ENCODE results near the gene TSPAN9.

The TSPAN9 gene

GRCh38 chr12:3304436-3305165 lies 227.4 kb downstream of the TSPAN9 start:
- no peak for TF ChIP-seq CTCF (IDR thresholded peaks at IDR 0.05; ENCODE audit: low read depth, low read length, missing control alignments)
- DNase-seq (ENCODE audit: low read depth), result peak; percentile 43

DNA sequence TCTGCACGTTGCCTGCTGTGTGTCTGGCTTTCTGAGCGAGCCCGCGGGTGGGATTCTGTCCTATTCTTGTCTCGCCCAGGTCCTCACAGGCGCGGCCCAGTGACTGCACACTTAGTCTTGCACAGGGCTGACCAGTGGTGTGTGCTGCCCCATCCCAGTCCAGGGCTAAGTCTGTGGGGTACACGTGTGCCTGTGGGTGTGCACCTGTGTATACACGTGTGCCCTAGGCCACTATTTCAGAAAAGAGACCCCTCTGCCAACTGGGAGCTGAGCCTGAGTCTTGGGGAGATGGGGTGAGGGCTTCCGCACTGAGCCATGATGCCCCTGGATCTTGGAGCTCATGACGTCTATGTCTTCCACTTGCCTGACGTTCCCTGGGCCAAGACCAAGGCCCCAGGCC lies 228.3 kb downstream of the TSPAN9 start:
- no peak for DNase-seq (ENCODE audit: low read depth)
- H3K4me3 ChIP-seq (ENCODE audit: low read depth, low read length), result no peak overlapping the region
- in situ Hi-C loops (cut with HindIII; ENCODE audit: low sequenced_read_pairs), result no loop called here
- TF ChIP-seq CTCF (IDR thresholded peaks at IDR 0.05; ENCODE audit: low read depth, low read length, missing control alignments), result no peak

More at GRCh38 chr12:3304436-3305165, 227.4 kb downstream of the TSPAN9 start:
- no peak overlapping the region for H3K4me3 ChIP-seq (ENCODE audit: low read depth, low read length)
- in situ Hi-C loops (cut with HindIII; ENCODE audit: low sequenced_read_pairs), result no loop called here

DNA sequence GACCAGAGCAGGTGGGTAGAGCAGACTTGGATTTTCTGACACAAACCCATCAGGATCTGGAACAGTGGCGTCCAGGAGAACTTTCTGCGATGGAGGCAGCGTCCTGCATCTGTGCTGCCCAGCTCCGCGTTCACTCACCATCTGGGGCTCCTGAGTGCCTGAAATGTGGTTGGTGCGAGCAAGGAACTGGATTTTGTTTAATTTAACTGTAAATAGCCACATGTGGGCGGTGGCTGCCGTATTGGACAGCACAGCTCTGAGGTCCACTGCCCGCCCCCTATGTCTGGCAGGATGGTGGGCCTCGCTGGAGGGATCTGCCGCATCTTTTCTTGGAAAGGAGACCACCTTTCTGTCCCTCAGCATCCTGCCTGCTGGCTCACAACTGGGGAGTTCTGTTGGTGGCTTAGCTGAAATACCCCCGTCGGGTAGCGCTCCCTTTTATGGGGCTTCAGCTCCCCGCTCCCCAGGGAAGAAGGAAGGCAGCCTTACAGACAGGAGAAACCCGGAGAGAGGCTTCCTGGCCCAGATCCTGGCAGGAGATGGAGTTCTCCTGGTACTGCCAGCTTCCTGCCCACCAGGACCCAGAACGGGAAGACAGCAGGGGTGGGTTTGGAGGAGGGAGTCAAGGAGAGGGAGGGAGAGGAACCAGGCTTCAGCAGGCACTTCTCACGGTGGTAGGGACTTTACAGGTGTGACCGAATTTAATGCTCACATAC lies 228.9 kb downstream of the TSPAN9 start:
- DNase-seq (ENCODE audit: low read depth), result no peak
- no peak overlapping the region for H3K4me3 ChIP-seq (ENCODE audit: low read depth, low read length)
- in situ Hi-C loops (cut with HindIII; ENCODE audit: low sequenced_read_pairs), result no loop called here
- no peak for TF ChIP-seq CTCF (IDR thresholded peaks at IDR 0.05; ENCODE audit: low read depth, low read length, missing control alignments)

- no peak for TF ChIP-seq CTCF (IDR thresholded peaks at IDR 0.05; ENCODE audit: low read depth, low read length, missing control alignments)
- in situ Hi-C loops (cut with HindIII; ENCODE audit: low sequenced_read_pairs), result no loop called here
- H3K4me3 ChIP-seq (ENCODE audit: low read depth, low read length), result no peak overlapping the region
- no peak for DNase-seq (ENCODE audit: low read depth)
These were observed 230.2 kb downstream of the TSPAN9 start for GRCh38 chr12:3307389-3307788.

DNA sequence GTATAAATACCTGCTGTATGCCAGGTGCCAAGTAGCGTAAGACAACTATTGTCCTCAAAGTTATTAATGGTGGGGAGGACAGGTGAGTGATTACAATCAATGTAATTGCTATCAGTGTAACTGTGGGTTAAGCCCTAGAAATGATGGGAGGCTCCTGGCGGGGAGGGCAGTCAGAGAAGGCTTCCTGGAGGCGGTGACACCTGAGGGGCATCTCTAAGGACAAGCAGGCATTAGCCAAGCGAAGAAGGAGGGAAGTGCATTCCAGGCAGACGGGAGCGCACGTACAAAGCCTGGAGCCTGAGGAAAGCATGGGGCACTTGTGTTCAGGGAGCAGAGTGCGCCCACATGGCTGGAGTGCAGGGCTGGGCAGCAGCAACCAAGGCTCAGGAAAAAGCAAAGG lies 230.9 kb downstream of the TSPAN9 start:
- no peak for TF ChIP-seq CTCF (IDR thresholded peaks at IDR 0.05; ENCODE audit: low read depth, low read length, missing control alignments)
- in situ Hi-C loops (cut with HindIII; ENCODE audit: low sequenced_read_pairs), result no loop called here
- DNase-seq (ENCODE audit: low read depth), result no peak
- no peak overlapping the region for H3K4me3 ChIP-seq (ENCODE audit: low read depth, low read length)

DNA sequence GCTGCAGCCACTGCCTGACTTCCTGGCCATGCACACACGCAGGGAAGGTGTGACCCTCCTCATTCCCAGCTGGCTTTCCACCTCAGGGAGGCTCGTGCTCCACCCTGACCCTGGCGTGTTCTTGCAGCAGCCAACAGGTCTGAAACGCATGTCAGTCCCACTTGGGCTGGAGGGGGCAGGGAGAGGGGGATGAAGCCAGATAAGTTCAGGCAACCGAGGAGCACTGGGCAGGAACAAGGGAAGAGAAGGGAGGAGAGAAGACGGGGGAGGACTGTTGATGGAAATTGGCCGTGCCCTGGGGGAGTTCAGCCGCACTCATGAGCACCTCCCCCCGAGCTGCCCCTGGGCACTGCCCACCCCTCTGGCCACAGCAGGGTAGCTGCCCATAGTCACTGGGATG lies 231.4 kb downstream of the TSPAN9 start:
- no peak overlapping the region for H3K4me3 ChIP-seq (ENCODE audit: low read depth, low read length)
- DNase-seq (ENCODE audit: low read depth), result no peak
- in situ Hi-C loops (cut with HindIII; ENCODE audit: low sequenced_read_pairs), result no loop called here
- no peak for TF ChIP-seq CTCF (IDR thresholded peaks at IDR 0.05; ENCODE audit: low read depth, low read length, missing control alignments)
